Measurements from ENCODE around the gene CYP20A1.
"Not testable (repeated sequence)": the region's sequence is repeated elsewhere in the genome, so short reads cannot be mapped to it uniquely, and the experiment has no call there.

CYP20A1 gene

GRCh38 chr2:203252818-203253217 lies 14.0 kb downstream of the CYP20A1 start (continued):
- no peak for TF ChIP-seq ZNF362 (tag by site-specific recombination; IDR thresholded peaks at IDR 0.05)
- TF ChIP-seq ZNF660 (tag by site-specific recombination; IDR thresholded peaks at IDR 0.05) = no peak
- no peak for TF ChIP-seq ZNF548 (tag by site-specific recombination; IDR thresholded peaks at IDR 0.05)
- no peak for TF ChIP-seq ZNF514 (tag by site-specific recombination; IDR thresholded peaks at IDR 0.05)
- no peak for TF ChIP-seq YY1 (tag by site-specific recombination; IDR thresholded peaks at IDR 0.05)
- TF ChIP-seq ZNF391 (tag by site-specific recombination; IDR thresholded peaks at IDR 0.05; ENCODE audit: borderline replicate concordance, low read depth) = no peak

GRCh38 chr2:203253422-203254095 lies 14.7 kb downstream of the CYP20A1 start:
- peaks cover 32 to 67% of the 10 kb centered on the region in 2 experiments for H3K36me3 ChIP-seq (ENCODE audit: control insufficient read depth in 2 of 2, insufficient read depth in 1 of 2, low read length in 2 of 2)
- POLR2A ChIA-PET; H3K4me1 ChIP-seq (ENCODE audit: control insufficient read depth, insufficient read depth, low read length); H3K9me3 ChIP-seq (ENCODE audit: control insufficient read depth, insufficient read depth, low read depth, low read length); H3K27ac ChIP-seq (ENCODE audit: extremely low read depth, low read depth, low read length); H3K4me3 ChIP-seq (ENCODE audit: low read depth, low read length): not testable (repeated sequence)
- CTCF ChIA-PET = interaction anchor here (0.6 kb wide), 1 partner anchor 195 kb away, joined by 3 read pairs; no protein-coding TSS in a partner anchor
- TF ChIP-seq SETDB1 (IDR thresholded peaks at IDR 0.05; ENCODE audit: insufficient read length, low read length) = peak; percentile 37

GRCh38 chr2:203261326-203262159 lies 22.7 kb downstream of the CYP20A1 start:
- Histone ChIP-seq H3K36me3 (ENCODE audit: control insufficient read depth in 2 of 2, insufficient read depth in 1 of 2, low read length in 2 of 2) (peaks cover 7 to 32% of the 10 kb centered on the region in 2 experiments; a peak in 2 of 3 replicates), H3K9me3 (ENCODE audit: control insufficient read depth, insufficient read depth, low read depth, low read length) (no peaks in the 10 kb centered on the region), H3K27ac (ENCODE audit: extremely low read depth, low read depth, low read length) (no peak overlapping the region), H3K4me1 (ENCODE audit: control insufficient read depth, insufficient read depth, low read length) (no peaks in the 10 kb centered on the region), H3K4me3 (ENCODE audit: low read depth, low read length) (no peak overlapping the region)
- ChIA-PET CTCF (no interaction called here), POLR2A (no interaction called here)
- no peak for TF ChIP-seq YY1 (tag by site-specific recombination; IDR thresholded peaks at IDR 0.05)
- no peak for TF ChIP-seq ZNF398 (tag by site-specific recombination; IDR thresholded peaks at IDR 0.05)
- TF ChIP-seq ZNF548 (tag by site-specific recombination; IDR thresholded peaks at IDR 0.05) = no peak
- no peak for TF ChIP-seq ZNF18 (tag by site-specific recombination; IDR thresholded peaks at IDR 0.05)
- no peak for TF ChIP-seq ZNF248 (tag by site-specific recombination; IDR thresholded peaks at IDR 0.05)
- no peak for TF ChIP-seq MZF1 (tag by site-specific recombination; IDR thresholded peaks at IDR 0.05; ENCODE audit: borderline replicate concordance)
- TF ChIP-seq, protein P1, sequence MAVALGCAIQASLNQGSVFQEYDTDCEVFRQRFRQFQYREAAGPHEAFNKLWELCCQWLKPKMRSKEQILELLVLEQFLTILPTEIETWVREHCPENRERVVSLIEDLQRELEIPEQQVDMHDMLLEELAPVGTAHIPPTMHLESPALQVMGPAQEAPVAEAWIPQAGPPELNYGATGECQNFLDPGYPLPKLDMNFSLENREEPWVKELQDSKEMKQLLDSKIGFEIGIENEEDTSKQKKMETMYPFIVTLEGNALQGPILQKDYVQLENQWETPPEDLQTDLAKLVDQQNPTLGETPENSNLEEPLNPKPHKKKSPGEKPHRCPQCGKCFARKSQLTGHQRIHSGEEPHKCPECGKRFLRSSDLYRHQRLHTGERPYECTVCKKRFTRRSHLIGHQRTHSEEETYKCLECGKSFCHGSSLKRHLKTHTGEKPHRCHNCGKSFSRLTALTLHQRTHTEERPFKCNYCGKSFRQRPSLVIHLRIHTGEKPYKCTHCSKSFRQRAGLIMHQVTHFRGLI (tag by site-specific recombination; IDR thresholded peaks at IDR 0.05) = no peak
- no peak for TF ChIP-seq ZNF626 (tag by site-specific recombination; IDR thresholded peaks at IDR 0.05)
- TF ChIP-seq ZNF513 (tag by site-specific recombination; IDR thresholded peaks at IDR 0.05) = no peak
- TF ChIP-seq ZNF549 (tag by site-specific recombination; IDR thresholded peaks at IDR 0.05) = no peak
- no peak for TF ChIP-seq ZSCAN30 (tag by site-specific recombination; IDR thresholded peaks at IDR 0.05)
- TF ChIP-seq ZNF223 (tag by site-specific recombination; IDR thresholded peaks at IDR 0.05) = no peak
- TF ChIP-seq, protein P2, sequence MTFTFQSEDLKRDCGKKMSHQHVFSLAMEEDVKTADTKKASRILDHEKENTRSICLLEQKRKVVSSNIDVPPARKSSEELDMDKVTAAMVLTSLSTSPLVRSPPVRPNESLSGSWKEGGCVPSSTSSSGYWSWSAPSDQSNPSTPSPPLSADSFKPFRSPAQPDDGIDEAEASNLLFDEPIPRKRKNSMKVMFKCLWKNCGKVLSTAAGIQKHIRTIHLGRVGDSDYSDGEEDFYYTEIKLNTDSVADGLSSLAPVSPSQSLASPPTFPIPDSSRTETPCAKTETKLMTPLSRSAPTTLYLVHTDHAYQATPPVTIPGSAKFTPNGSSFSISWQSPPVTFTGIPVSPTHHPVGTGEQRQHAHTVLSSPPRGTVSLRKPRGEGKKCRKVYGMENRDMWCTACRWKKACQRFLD (tag by site-specific recombination; IDR thresholded peaks at IDR 0.05) = no peak
- TF ChIP-seq INSM2 (tag by site-specific recombination; IDR thresholded peaks at IDR 0.05) = no peak
- TF ChIP-seq ZNF184 (tag by site-specific recombination; IDR thresholded peaks at IDR 0.05) = no peak

Measured in HEK293 (cell line).